Activated CD8-positive, alpha-beta T cell treated with anti-CD3 and anti-CD28 coated beads for 36 hours (primary cell): Measurements from ENCODE around the gene SIK1. TPM values are rescaled to one million over a fixed set of nuclear protein-coding genes. Genes with fewer than 3 reads are reported as not detected.

Source experiments
- ATAC-seq: fragments of 200-7000 bp; cut with Tn5 transposase; one replicate; pipeline ENCODE4 v1.10.0; 2021; ENCODE audit warnings: mild to moderate bottlenecking, moderate library complexity
- CTCF ChIA-PET: fragments of 350-600 bp; sonication (Branson Sonifier 250); formaldehyde crosslinking; loops from one replicate; lab custom pipeline; 2021; ENCODE audit warnings: antibody characterized with exemption; lab: Charles Lee
- POLR2A ChIA-PET: fragments of 350-600 bp; sonication (Branson Sonifier 250); formaldehyde crosslinking; loops from one replicate; lab custom pipeline; 2021; ENCODE audit warnings: antibody characterized with exemption; lab: Charles Lee
- DNase-seq: peaks from one replicate; pipeline ENCODE4 v3.0.0-alpha.2; 2020
- H3K27ac Mint-ChIP-seq: one replicate; pipeline ENCODE4 v1.8.0; 2021; ENCODE audit warnings: mild to moderate bottlenecking, mixed read lengths
- H3K27me3 Mint-ChIP-seq: one replicate; pipeline ENCODE4 v1.8.0; 2021; ENCODE audit warnings: mixed read lengths
- H3K36me3 Mint-ChIP-seq: one replicate; pipeline ENCODE4 v1.8.0; 2021; ENCODE audit warnings: low read depth, mixed read lengths
- H3K4me1 Mint-ChIP-seq: one replicate; pipeline ENCODE4 v1.8.0; 2021; ENCODE audit warnings: low read depth, mixed read lengths
- H3K4me3 Mint-ChIP-seq: one replicate; pipeline ENCODE4 v1.8.0; 2021; ENCODE audit warnings: mild to moderate bottlenecking, moderate library complexity, mixed read lengths
- H3K9me3 Mint-ChIP-seq: one replicate; pipeline ENCODE4 v1.8.0; 2021; ENCODE audit warnings: mixed read lengths
- intact Hi-C: fragments of 100-400 bp; cut with micrococcal nuclease; formaldehyde crosslinking; loops from one replicate; pipeline ENCODE4 v1.10.0; 2022
- total RNA-seq, 2 experiments: library from RNA; stranded (reverse); gene quantifications; one replicate each; pipeline ENCODE4 v1.2.3, GENCODE V29; 2021
- TF ChIP-seq, protein P1 (sequence below): fragments of 200-600 bp; IDR thresholded peaks from one replicate; pipeline ENCODE4 v1.8.0; 2022; ENCODE audit warnings: antibody characterized with exemption, mild to moderate bottlenecking

SIK1 gene
- total RNA-seq, 2 experiments from 2014 or later, result 23.8 to 27.3 TPM

DNA sequence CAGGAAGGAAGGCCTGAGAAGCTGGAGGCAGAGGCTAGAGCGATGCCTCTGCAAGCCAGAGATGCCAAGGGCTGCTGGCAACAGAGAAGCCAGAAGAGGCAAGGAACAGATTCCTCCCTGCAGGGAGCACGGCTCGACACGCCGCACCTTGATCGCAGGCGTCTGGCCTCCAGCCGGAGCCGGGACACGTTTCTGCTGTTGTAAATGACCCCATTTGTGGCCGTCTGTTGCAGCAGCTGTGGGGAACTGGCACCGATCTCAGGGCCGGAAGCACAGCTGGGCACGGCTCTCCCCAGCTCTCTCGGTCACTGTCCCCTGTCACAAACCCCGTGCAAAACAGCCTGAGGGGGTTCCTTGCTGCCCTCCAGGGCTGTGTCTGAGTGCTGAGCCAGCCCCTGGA is 59.6 kb downstream of the SIK1 start:
- intact Hi-C loops, result no loop called here
- TF ChIP-seq, protein P1, sequence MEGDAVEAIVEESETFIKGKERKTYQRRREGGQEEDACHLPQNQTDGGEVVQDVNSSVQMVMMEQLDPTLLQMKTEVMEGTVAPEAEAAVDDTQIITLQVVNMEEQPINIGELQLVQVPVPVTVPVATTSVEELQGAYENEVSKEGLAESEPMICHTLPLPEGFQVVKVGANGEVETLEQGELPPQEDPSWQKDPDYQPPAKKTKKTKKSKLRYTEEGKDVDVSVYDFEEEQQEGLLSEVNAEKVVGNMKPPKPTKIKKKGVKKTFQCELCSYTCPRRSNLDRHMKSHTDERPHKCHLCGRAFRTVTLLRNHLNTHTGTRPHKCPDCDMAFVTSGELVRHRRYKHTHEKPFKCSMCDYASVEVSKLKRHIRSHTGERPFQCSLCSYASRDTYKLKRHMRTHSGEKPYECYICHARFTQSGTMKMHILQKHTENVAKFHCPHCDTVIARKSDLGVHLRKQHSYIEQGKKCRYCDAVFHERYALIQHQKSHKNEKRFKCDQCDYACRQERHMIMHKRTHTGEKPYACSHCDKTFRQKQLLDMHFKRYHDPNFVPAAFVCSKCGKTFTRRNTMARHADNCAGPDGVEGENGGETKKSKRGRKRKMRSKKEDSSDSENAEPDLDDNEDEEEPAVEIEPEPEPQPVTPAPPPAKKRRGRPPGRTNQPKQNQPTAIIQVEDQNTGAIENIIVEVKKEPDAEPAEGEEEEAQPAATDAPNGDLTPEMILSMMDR, result no peak
- H3K36me3 Mint-ChIP-seq, result no peaks in the 10 kb centered on the region
- CTCF ChIA-PET, result no interaction called here
- no peaks in the 10 kb centered on the region for H3K9me3 Mint-ChIP-seq
- DNase-seq (no peak), ATAC-seq (no peak)
- no peak overlapping the region for H3K27ac Mint-ChIP-seq
- POLR2A ChIA-PET, result no interaction called here
- peaks cover 11% of the 10 kb centered on the region for H3K4me1 Mint-ChIP-seq
- no peaks in the 10 kb centered on the region for H3K27me3 Mint-ChIP-seq
- no peak overlapping the region for H3K4me3 Mint-ChIP-seq

DNA sequence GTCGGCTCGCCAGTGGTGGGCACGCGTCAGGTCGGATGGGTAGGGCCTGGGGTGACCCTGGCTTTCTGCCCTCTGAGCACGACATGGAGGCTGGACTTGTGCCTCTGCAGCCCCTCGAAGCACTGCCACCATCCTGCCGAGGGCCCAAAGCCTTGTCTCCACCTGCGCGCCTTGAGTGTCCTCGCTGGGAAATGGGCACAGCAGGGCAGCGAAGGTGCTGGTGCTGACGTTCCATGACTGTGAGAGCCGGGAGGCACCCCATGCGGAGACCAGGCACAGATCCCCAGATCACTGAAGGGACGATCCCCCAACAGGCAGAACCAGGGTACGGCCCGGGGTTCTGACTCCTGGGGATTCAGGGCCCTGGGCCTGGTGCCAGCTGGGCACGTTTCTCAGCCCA is 60.3 kb downstream of the SIK1 start:
- H3K27ac Mint-ChIP-seq, result no peak overlapping the region
- H3K4me3 Mint-ChIP-seq, result no peak overlapping the region
- intact Hi-C loops, result no loop called here

DNA sequence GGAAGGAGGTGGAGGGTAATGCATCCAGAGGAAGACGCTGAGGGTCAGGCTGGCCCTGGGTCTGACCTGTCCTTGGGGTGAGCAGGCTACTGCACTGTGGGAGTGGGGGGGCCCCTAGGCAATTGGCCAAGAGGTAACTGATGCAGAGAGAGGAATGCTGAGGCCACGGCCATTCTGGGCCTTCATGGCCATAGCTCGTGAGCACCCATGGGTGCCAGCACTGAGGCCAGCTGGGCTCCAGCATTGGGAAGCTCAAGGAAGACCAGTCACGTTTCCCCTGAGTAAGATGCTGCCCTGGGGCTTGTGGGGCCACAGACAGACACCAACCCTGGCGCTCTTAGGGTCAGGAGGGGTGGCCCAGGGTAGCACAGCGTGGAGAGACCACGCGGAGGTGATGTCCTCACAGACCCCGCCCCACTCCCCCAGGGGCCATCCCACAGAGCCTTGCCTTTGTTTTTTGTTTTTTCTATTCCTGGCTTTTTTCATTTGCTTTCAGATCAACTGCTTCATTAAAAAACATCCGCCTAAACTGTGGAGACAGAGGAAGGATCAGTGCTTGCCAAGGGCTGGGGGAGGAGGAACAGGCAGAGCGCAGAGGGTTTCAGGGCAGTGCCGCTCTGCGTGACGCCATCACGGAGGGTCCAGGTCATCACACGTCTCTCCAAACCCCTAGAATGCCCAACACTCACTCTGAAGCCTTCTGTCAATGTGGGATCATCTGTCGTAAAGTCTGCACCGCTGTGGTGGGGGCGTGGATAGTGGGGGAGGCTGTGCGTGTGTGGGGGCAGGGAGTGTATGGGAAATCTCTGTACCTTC is 61.1 kb downstream of the SIK1 start:
- Mint-ChIP-seq H3K27ac (no peak overlapping the region), H3K9me3 (no peaks in the 10 kb centered on the region), H3K4me3 (no peak overlapping the region), H3K36me3 (peaks cover 4% of the 10 kb centered on the region), H3K27me3 (no peaks in the 10 kb centered on the region), H3K4me1 (peaks cover 24% of the 10 kb centered on the region)
- POLR2A ChIA-PET, result no interaction called here
- TF ChIP-seq, protein P1, result no peak
- CTCF ChIA-PET, result no interaction called here
- DNase-seq (no peak), ATAC-seq (no peak)
- intact Hi-C loops, result no loop called here

More for the DNA sequence above, 60.3 kb downstream of the SIK1 start:
- TF ChIP-seq, protein P1, result no peak
- H3K9me3 Mint-ChIP-seq, result no peaks in the 10 kb centered on the region
- ChIA-PET POLR2A (no interaction called here), CTCF (no interaction called here)
- no peaks in the 10 kb centered on the region for H3K36me3 Mint-ChIP-seq
- ATAC-seq (no peak), DNase-seq (no peak)
- no peaks in the 10 kb centered on the region for H3K27me3 Mint-ChIP-seq
- peaks cover 16% of the 10 kb centered on the region for H3K4me1 Mint-ChIP-seq

DNA sequence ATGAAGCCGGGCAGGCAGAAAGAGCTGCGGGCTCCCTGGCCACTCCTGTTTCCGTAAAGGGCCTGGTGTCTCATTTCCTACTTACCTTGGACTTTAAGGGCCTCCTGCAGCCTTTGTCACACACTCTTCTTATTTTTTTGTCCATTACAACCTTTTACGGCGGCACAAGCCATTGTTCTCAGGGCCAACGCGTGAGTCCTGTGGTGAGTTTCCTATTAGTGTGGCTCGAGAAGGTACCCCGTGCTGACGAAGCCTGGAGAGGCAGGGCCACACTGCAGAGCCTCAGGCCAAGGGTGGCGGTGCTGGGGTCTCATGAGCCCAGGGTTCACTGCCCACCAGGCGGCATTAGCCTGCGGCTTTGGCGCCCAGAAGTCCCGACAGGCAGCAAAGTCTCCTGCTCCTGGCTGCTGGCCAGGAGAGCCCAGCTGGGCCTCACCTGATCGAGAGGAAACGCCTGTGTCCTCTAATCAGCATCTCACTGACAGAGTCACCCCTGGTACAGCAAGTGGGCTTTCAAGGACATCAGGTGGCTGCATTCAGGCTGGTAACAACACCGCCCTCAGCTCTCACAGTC is 62.0 kb downstream of the SIK1 start:
- TF ChIP-seq, protein P1, result no peak
- Mint-ChIP-seq H3K9me3 (no peaks in the 10 kb centered on the region), H3K4me1 (peaks cover 25% of the 10 kb centered on the region), H3K4me3 (no peak overlapping the region), H3K27ac (no peak overlapping the region), H3K27me3 (no peaks in the 10 kb centered on the region), H3K36me3 (peaks cover 4% of the 10 kb centered on the region)
- intact Hi-C loops, result no loop called here
- ChIA-PET POLR2A (no interaction called here), CTCF (no interaction called here)
- DNase-seq (no peak), ATAC-seq (no peak)

Other genes starting within 250 kb of the SIK1 start
- gene HSF2BP, start 232.4 kb upstream of the SIK1 start, total RNA-seq, result 1 to 10 TPM; 1.5 TPM
- 10 to 100 TPM; 76.7 to 78.5 TPM for gene RRP1B, start 232.4 kb upstream of the SIK1 start, total RNA-seq